Middle frontal gyrus (tissue), 1 donor: ENCODE measurements around the gene MPDU1.

Experiments used
- DNase-seq: peaks from one replicate; pipeline ENCODE4 v3.0.0-alpha.2; 2015; ENCODE audit warnings: low spot score; ENCODE audit errors: extremely low spot score

Gene MPDU1

GRCh38 chr17:7560172-7561027 lies 23.3 kb upstream of the MPDU1 start:
- no peak for DNase-seq

GRCh38 chr17:7561028-7561575 lies 22.6 kb upstream of the MPDU1 start:
- DNase-seq, result no peak

GRCh38 chr17:7561589-7562207 lies 22.0 kb upstream of the MPDU1 start, which contains the start of gene SENP3:
Gene SENP3 (plus strand): TSS chr17:7561919. CDS start chr17:7563077, 1,158 bp downstream.
- peak; percentile 90 for DNase-seq

GRCh38 chr17:7562208-7562605 lies 21.4 kb upstream of the MPDU1 start:
- DNase-seq, result no peak

GRCh38 chr17:7563115-7563869 lies 20.4 kb upstream of the MPDU1 start:
- no peak for DNase-seq

GRCh38 chr17:7569571-7569970 lies 14.1 kb upstream of the MPDU1 start:
- no peak for DNase-seq

GRCh38 chr17:7570351-7570750 lies 13.3 kb upstream of the MPDU1 start:
- DNase-seq, result no peak

GRCh38 chr17:7572338-7572587 lies 11.4 kb upstream of the MPDU1 start:
- no peak for DNase-seq

GRCh38 chr17:7572588-7573323 lies 10.9 kb upstream of the MPDU1 start:
- peak; percentile 100 for DNase-seq

GRCh38 chr17:7573324-7574080 lies 10.2 kb upstream of the MPDU1 start:
- peak; percentile 76 for DNase-seq

- no peak for DNase-seq
Observed at GRCh38 chr17:7574176-7574953, 9.3 kb upstream of the MPDU1 start.

- no peak for DNase-seq
Observed at GRCh38 chr17:7575481-7575883, 8.2 kb upstream of the MPDU1 start.

- DNase-seq, result no peak
Observed at GRCh38 chr17:7575959-7576358, 7.7 kb upstream of the MPDU1 start.

GRCh38 chr17:7576432-7576937 lies 7.2 kb upstream of the MPDU1 start:
- DNase-seq, result no peak

- DNase-seq, result no peak
Observed at GRCh38 chr17:7577327-7578199, 6.1 kb upstream of the MPDU1 start.

GRCh38 chr17:7579001-7579833 lies 4.4 kb upstream of the MPDU1 start, which contains the start of gene CD68:
Gene CD68 (plus strand): TSS chr17:7579638. CDS start chr17:7579678, 40 bp downstream.
- DNase-seq, result no peak

- no peak for DNase-seq
Observed at GRCh38 chr17:7579834-7580603, 3.6 kb upstream of the MPDU1 start.
